Measurements from ENCODE around the gene COL3A1.

COL3A1 gene

DNA sequence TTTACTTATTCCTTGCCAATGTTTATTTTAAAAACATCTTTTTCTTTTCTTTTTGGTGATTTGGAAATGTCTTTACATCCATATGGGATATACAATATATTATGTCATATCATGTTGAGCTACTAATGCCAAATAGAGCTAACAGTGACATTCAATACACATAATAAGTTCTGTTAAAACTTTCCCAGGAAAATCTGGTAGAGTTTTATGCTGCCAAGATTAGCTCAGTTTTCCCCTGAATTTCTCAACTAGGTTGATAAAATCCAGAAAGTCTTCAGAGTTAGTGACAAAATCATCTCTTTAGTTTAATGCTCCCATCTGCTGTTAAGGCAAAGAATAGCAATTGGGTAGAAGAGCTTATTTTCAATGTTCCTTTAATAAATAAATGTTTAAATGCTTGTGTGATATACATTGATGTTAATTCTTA, 9.9 kb downstream of the COL3A1 start:
- H3K27ac ChIP-seq (ENCODE audit: insufficient read depth in 1 of 2, low read depth in 1 of 2, low read length in 2 of 2, poor library complexity in 1 of 2, severe bottlenecking in 2 of 2): no peak overlapping the region
- no peaks in the 10 kb centered on the region for H3K36me3 ChIP-seq (ENCODE audit: control insufficient read depth in 4 of 4, insufficient read depth in 4 of 4, low read length in 3 of 4)
- ChIA-PET POLR2A (no interaction called here), CTCF (no interaction called here)
- H3K4me1 ChIP-seq (ENCODE audit: control extremely low read depth in 1 of 4, control insufficient read depth in 4 of 4, insufficient read depth in 4 of 4, low read length in 3 of 4): no peaks in the 10 kb centered on the region
- DNase-seq: no peak
- no peak overlapping the region for H3K4me3 ChIP-seq (ENCODE audit: control insufficient read depth in 1 of 7, extremely low read depth in 1 of 7, insufficient read depth in 4 of 7, low read depth in 2 of 7, low read length in 6 of 7)
- peaks cover 0 to 2% (median 0%) of the 10 kb centered on the region in 5 experiments for H3K27me3 ChIP-seq (replicated peaks in 2 of 5; ENCODE audit: control insufficient read depth in 4 of 5, insufficient read depth in 5 of 5, low read length in 4 of 5)
- H3K9me3 ChIP-seq (ENCODE audit: control extremely low read depth in 1 of 5, control insufficient read depth in 4 of 5, insufficient read depth in 2 of 5, low read depth in 1 of 5, low read length in 4 of 5): no peaks in the 10 kb centered on the region

DNA sequence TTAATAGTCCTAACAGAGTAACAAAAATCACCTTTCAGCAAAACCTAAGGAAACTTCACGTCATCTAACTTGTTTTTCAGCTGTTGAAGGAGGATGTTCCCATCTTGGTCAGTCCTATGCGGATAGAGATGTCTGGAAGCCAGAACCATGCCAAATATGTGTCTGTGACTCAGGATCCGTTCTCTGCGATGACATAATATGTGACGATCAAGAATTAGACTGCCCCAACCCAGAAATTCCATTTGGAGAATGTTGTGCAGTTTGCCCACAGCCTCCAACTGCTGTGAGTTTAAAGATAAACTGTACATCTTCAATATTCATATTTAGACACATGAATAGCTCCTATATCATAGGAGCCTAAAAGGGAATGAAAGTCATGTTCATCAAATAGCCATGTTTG, 10.5 kb downstream of the COL3A1 start:
- 96% methylated on average over 2 of the region's 5 CpGs for WGBS (ENCODE audit: insufficient coverage)
- ChIA-PET CTCF (no interaction called here), POLR2A (no interaction called here)
- no peak for DNase-seq
- H3K27me3 ChIP-seq (replicated peaks in 2 of 5; ENCODE audit: control insufficient read depth in 4 of 5, insufficient read depth in 5 of 5, low read length in 4 of 5): peaks cover 0 to 1% (median 0%) of the 10 kb centered on the region in 5 experiments
- no peaks in the 10 kb centered on the region for H3K9me3 ChIP-seq (ENCODE audit: control extremely low read depth in 1 of 5, control insufficient read depth in 4 of 5, insufficient read depth in 2 of 5, low read depth in 1 of 5, low read length in 4 of 5)
- H3K36me3 ChIP-seq (ENCODE audit: control insufficient read depth in 4 of 4, insufficient read depth in 4 of 4, low read length in 3 of 4): no peaks in the 10 kb centered on the region
- no peak overlapping the region for H3K4me3 ChIP-seq (ENCODE audit: control insufficient read depth in 1 of 7, extremely low read depth in 1 of 7, insufficient read depth in 4 of 7, low read depth in 2 of 7, low read length in 6 of 7)
- no peak overlapping the region for H3K27ac ChIP-seq (ENCODE audit: insufficient read depth in 1 of 2, low read depth in 1 of 2, low read length in 2 of 2, poor library complexity in 1 of 2, severe bottlenecking in 2 of 2)
- no peaks in the 10 kb centered on the region for H3K4me1 ChIP-seq (ENCODE audit: control extremely low read depth in 1 of 4, control insufficient read depth in 4 of 4, insufficient read depth in 4 of 4, low read length in 3 of 4)

GRCh38 chr2:188986839-188987238, 12.7 kb downstream of the COL3A1 start:
- Histone ChIP-seq H3K36me3 (ENCODE audit: control insufficient read depth in 4 of 4, insufficient read depth in 4 of 4, low read length in 3 of 4) (no peaks in the 10 kb centered on the region), H3K4me3 (ENCODE audit: control insufficient read depth in 1 of 7, extremely low read depth in 1 of 7, insufficient read depth in 4 of 7, low read depth in 2 of 7, low read length in 6 of 7) (no peak overlapping the region), H3K9me3 (ENCODE audit: control extremely low read depth in 1 of 5, control insufficient read depth in 4 of 5, insufficient read depth in 2 of 5, low read depth in 1 of 5, low read length in 4 of 5) (no peaks in the 10 kb centered on the region), H3K4me1 (ENCODE audit: control extremely low read depth in 1 of 4, control insufficient read depth in 4 of 4, insufficient read depth in 4 of 4, low read length in 3 of 4) (no peaks in the 10 kb centered on the region), H3K27me3 (replicated peaks in 2 of 5; ENCODE audit: control insufficient read depth in 4 of 5, insufficient read depth in 5 of 5, low read length in 4 of 5) (no peaks in the 10 kb centered on the region), H3K27ac (ENCODE audit: insufficient read depth in 1 of 2, low read depth in 1 of 2, low read length in 2 of 2, poor library complexity in 1 of 2, severe bottlenecking in 2 of 2) (no peak overlapping the region)
- no peak for DNase-seq
- CTCF ChIA-PET: no interaction called here
- WGBS (ENCODE audit: insufficient coverage): 100% methylated on average over 2 of the region's 4 CpGs
- POLR2A ChIA-PET: no interaction called here

GRCh38 chr2:188993247-188993646, 19.1 kb downstream of the COL3A1 start:
- Histone ChIP-seq H3K9me3 (ENCODE audit: control extremely low read depth in 1 of 5, control insufficient read depth in 4 of 5, insufficient read depth in 2 of 5, low read depth in 1 of 5, low read length in 4 of 5) (no peaks in the 10 kb centered on the region), H3K4me1 (ENCODE audit: control extremely low read depth in 1 of 4, control insufficient read depth in 4 of 4, insufficient read depth in 4 of 4, low read length in 3 of 4) (no peaks in the 10 kb centered on the region), H3K27me3 (replicated peaks in 2 of 5; ENCODE audit: control insufficient read depth in 4 of 5, insufficient read depth in 5 of 5, low read length in 4 of 5) (no peaks in the 10 kb centered on the region), H3K27ac (ENCODE audit: insufficient read depth in 1 of 2, low read depth in 1 of 2, low read length in 2 of 2, poor library complexity in 1 of 2, severe bottlenecking in 2 of 2) (no peak overlapping the region), H3K4me3 (ENCODE audit: control insufficient read depth in 1 of 7, extremely low read depth in 1 of 7, insufficient read depth in 4 of 7, low read depth in 2 of 7, low read length in 6 of 7) (no peak overlapping the region), H3K36me3 (ENCODE audit: control insufficient read depth in 4 of 4, insufficient read depth in 4 of 4, low read length in 3 of 4) (no peaks in the 10 kb centered on the region)
- DNase-seq: no peak
- ChIA-PET CTCF (no interaction called here), POLR2A (no interaction called here)
- 100% methylated on average over 1 of the region's 1 CpG for WGBS (ENCODE audit: insufficient coverage)

DNA sequence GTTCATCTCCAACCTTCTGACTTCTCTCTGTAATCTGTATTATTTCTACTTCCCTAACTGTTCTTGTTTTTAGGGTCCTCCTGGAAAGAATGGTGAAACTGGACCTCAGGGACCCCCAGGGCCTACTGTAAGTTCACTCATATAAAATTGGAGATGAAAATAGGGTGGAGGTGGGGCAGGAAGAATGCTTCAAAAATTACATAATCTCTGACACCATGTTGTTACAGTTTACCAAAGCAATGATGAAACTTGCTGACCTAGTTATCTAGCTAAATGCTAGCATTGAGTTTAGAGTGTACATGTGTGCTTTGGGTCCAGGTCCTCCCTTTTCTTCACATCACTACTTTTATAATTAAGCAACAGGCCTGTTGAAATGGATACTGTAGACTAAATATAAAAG, 23.1 kb downstream of the COL3A1 start:
- ChIA-PET CTCF (no interaction called here), POLR2A (no interaction called here)

DNA sequence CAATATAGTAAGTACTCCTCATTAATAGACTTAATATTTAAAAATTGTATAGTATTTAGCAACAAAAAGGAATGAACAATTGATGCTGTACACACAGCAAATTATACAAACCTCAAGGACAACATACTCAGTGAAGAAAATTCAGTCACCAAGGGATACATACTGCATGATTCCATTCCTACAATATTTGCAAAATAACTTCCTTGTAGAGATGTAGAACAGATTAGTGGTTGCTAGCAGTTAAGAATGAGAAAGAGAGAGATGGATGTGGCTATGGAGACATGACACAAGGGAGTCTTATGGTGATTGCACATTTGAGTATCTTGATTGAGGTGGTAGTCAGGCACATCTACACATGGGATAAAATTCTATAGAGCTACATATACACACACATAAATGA, 26.0 kb downstream of the COL3A1 start:
- no peaks in the 10 kb centered on the region for H3K27me3 ChIP-seq (replicated peaks in 2 of 5; ENCODE audit: control insufficient read depth in 4 of 5, insufficient read depth in 5 of 5, low read length in 4 of 5)
- no peaks in the 10 kb centered on the region for H3K4me1 ChIP-seq (ENCODE audit: control extremely low read depth in 1 of 4, control insufficient read depth in 4 of 4, insufficient read depth in 4 of 4, low read length in 3 of 4)
- ChIA-PET POLR2A (no interaction called here), CTCF (no interaction called here)
- no peaks in the 10 kb centered on the region for H3K9me3 ChIP-seq (ENCODE audit: control extremely low read depth in 1 of 5, control insufficient read depth in 4 of 5, insufficient read depth in 2 of 5, low read depth in 1 of 5, low read length in 4 of 5)
- no peak overlapping the region for H3K4me3 ChIP-seq (ENCODE audit: control insufficient read depth in 1 of 7, extremely low read depth in 1 of 7, insufficient read depth in 4 of 7, low read depth in 2 of 7, low read length in 6 of 7)
- no peak overlapping the region for H3K27ac ChIP-seq (ENCODE audit: insufficient read depth in 1 of 2, low read depth in 1 of 2, low read length in 2 of 2, poor library complexity in 1 of 2, severe bottlenecking in 2 of 2)
- DNase-seq: no peak
- no peaks in the 10 kb centered on the region for H3K36me3 ChIP-seq (ENCODE audit: control insufficient read depth in 4 of 4, insufficient read depth in 4 of 4, low read length in 3 of 4)

More for the DNA sequence above, 23.1 kb downstream of the COL3A1 start:
- no peaks in the 10 kb centered on the region for H3K27me3 ChIP-seq (replicated peaks in 2 of 5; ENCODE audit: control insufficient read depth in 4 of 5, insufficient read depth in 5 of 5, low read length in 4 of 5)
- no peak overlapping the region for H3K27ac ChIP-seq (ENCODE audit: insufficient read depth in 1 of 2, low read depth in 1 of 2, low read length in 2 of 2, poor library complexity in 1 of 2, severe bottlenecking in 2 of 2)
- no peak for DNase-seq
- H3K36me3 ChIP-seq (ENCODE audit: control insufficient read depth in 4 of 4, insufficient read depth in 4 of 4, low read length in 3 of 4): no peaks in the 10 kb centered on the region
- no peaks in the 10 kb centered on the region for H3K4me1 ChIP-seq (ENCODE audit: control extremely low read depth in 1 of 4, control insufficient read depth in 4 of 4, insufficient read depth in 4 of 4, low read length in 3 of 4)
- H3K9me3 ChIP-seq (ENCODE audit: control extremely low read depth in 1 of 5, control insufficient read depth in 4 of 5, insufficient read depth in 2 of 5, low read depth in 1 of 5, low read length in 4 of 5): no peaks in the 10 kb centered on the region
- H3K4me3 ChIP-seq (ENCODE audit: control insufficient read depth in 1 of 7, extremely low read depth in 1 of 7, insufficient read depth in 4 of 7, low read depth in 2 of 7, low read length in 6 of 7): no peak overlapping the region

GRCh38 chr2:189002079-189002478, 27.9 kb downstream of the COL3A1 start:
- CTCF ChIA-PET: no interaction called here
- H3K4me3 ChIP-seq (ENCODE audit: control insufficient read depth in 1 of 7, extremely low read depth in 1 of 7, insufficient read depth in 4 of 7, low read depth in 2 of 7, low read length in 6 of 7): no peak overlapping the region
- WGBS (ENCODE audit: insufficient coverage): 25% methylated on average over 1 of the region's 1 CpG
- POLR2A ChIA-PET: no interaction called here
- no peaks in the 10 kb centered on the region for H3K27me3 ChIP-seq (replicated peaks in 2 of 5; ENCODE audit: control insufficient read depth in 4 of 5, insufficient read depth in 5 of 5, low read length in 4 of 5)
- no peaks in the 10 kb centered on the region for H3K9me3 ChIP-seq (ENCODE audit: control extremely low read depth in 1 of 5, control insufficient read depth in 4 of 5, insufficient read depth in 2 of 5, low read depth in 1 of 5, low read length in 4 of 5)
- DNase-seq: no peak
- no peaks in the 10 kb centered on the region for H3K36me3 ChIP-seq (ENCODE audit: control insufficient read depth in 4 of 4, insufficient read depth in 4 of 4, low read length in 3 of 4)
- no peaks in the 10 kb centered on the region for H3K4me1 ChIP-seq (ENCODE audit: control extremely low read depth in 1 of 4, control insufficient read depth in 4 of 4, insufficient read depth in 4 of 4, low read length in 3 of 4)
- H3K27ac ChIP-seq (ENCODE audit: insufficient read depth in 1 of 2, low read depth in 1 of 2, low read length in 2 of 2, poor library complexity in 1 of 2, severe bottlenecking in 2 of 2): no peak overlapping the region

All from common myeloid progenitor, CD34-positive (primary cell).